ENCODE results near the gene KCNC1.

The KCNC1 gene

GRCh38 chr11:17772704-17773600 is 38.4 kb downstream of the KCNC1 start:
- no peak for DNase-seq
- no peak for TF ChIP-seq CTCF (IDR thresholded peaks at IDR 0.05; ENCODE audit: low read depth, low read length)
- H3K4me1 ChIP-seq = no peaks in the 10 kb centered on the region
- no peaks in the 10 kb centered on the region for H3K36me3 ChIP-seq
- no peaks in the 10 kb centered on the region for H3K27me3 ChIP-seq
- no peak overlapping the region for H3K4me3 ChIP-seq (ENCODE audit: low read depth, low read length)
- no peaks in the 10 kb centered on the region for H3K9me3 ChIP-seq

GRCh38 chr11:17773674-17774073 is 39.1 kb downstream of the KCNC1 start:
- Histone ChIP-seq H3K4me1 (no peaks in the 10 kb centered on the region), H3K36me3 (no peaks in the 10 kb centered on the region), H3K4me3 (ENCODE audit: low read depth, low read length) (no peak overlapping the region), H3K9me3 (no peaks in the 10 kb centered on the region), H3K27me3 (no peaks in the 10 kb centered on the region)
- no peak for TF ChIP-seq CTCF (IDR thresholded peaks at IDR 0.05; ENCODE audit: low read depth, low read length)
- no peak for DNase-seq

- DNase-seq = no peak
- H3K4me1 ChIP-seq = no peaks in the 10 kb centered on the region
- no peak overlapping the region for H3K4me3 ChIP-seq (ENCODE audit: low read depth, low read length)
- no peak for TF ChIP-seq CTCF (IDR thresholded peaks at IDR 0.05; ENCODE audit: low read depth, low read length)
- H3K36me3 ChIP-seq = no peaks in the 10 kb centered on the region
- H3K9me3 ChIP-seq = no peaks in the 10 kb centered on the region
- H3K27me3 ChIP-seq = no peaks in the 10 kb centered on the region
Measured at GRCh38 chr11:17774232-17775034, 39.9 kb downstream of the KCNC1 start.

- DNase-seq = no peak
- no peaks in the 10 kb centered on the region for H3K9me3 ChIP-seq
- no peaks in the 10 kb centered on the region for H3K4me1 ChIP-seq
- no peaks in the 10 kb centered on the region for H3K27me3 ChIP-seq
- H3K36me3 ChIP-seq = no peaks in the 10 kb centered on the region
- no peak for TF ChIP-seq CTCF (IDR thresholded peaks at IDR 0.05; ENCODE audit: low read depth, low read length)
- no peak overlapping the region for H3K4me3 ChIP-seq (ENCODE audit: low read depth, low read length)
Measured at GRCh38 chr11:17775035-17775348, 40.4 kb downstream of the KCNC1 start.

GRCh38 chr11:17775507-17776211 is 41.1 kb downstream of the KCNC1 start:
- Histone ChIP-seq H3K4me3 (ENCODE audit: low read depth, low read length) (no peak overlapping the region), H3K4me1 (no peaks in the 10 kb centered on the region), H3K27me3 (no peaks in the 10 kb centered on the region), H3K9me3 (no peaks in the 10 kb centered on the region), H3K36me3 (no peaks in the 10 kb centered on the region)
- DNase-seq = no peak
- TF ChIP-seq CTCF (IDR thresholded peaks at IDR 0.05; ENCODE audit: low read depth, low read length) = no peak
